OCI-M2 (cell line): ENCODE results near the gene GPT2.

Experiments
- DNase-seq: peaks from one replicate; lab custom pipeline; 2025; ENCODE audit not compliant: unreplicated experiment; lab: John Stamatoyannopoulos, UW

The GPT2 gene

GRCh38 chr16:46883690-46884512 lies at the start of gene GPT2:
GPT2 (plus strand) TSS chr16:46884362; CDS start chr16:46884716, 354 bp downstream.
- peak; percentile 28 for DNase-seq

DNA sequence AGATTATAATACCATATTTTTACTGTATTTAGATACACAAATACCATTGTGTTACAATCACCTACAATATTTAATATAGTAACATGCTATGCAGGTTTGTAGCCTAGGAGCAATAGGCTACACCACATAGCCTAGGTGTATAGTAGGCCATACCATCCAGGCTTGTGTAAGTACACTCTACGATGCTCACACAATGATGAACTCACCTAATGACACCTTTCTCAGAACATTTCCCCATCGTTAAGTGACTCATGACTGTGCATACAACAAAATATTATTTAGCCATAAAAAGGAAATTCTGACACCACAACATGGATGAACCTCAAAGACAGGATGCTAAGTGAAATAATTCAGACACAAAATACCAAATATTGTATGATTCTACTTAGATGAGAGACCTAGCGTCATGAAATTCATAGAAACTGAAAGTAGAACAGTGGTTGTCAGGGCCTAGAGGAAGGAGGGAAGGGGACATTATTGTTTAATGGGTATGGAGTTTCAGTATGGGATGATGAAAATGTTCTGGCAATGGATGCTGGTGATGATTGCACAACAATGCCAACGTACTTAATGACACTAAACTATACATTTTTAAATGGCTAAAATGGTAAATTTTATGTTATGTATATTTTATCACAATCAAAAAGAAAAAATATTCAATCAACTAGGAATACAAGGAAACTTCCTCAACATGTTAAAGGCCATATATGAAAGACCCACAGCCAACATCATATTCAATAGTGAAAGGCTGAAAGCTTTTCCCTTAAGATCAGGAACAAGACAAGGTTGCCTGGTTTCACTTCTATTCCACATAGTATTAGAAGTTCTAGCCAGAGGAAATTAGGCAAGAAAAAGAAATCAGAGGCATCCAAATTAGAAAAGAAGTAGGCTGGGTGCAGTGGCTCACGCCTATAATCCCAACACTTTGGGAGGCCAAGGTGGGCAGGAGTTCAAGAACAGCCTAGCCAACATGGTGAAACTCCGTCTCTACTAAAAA lies 47.3 kb upstream of the GPT2 start:
- DNase-seq = no peak

DNA sequence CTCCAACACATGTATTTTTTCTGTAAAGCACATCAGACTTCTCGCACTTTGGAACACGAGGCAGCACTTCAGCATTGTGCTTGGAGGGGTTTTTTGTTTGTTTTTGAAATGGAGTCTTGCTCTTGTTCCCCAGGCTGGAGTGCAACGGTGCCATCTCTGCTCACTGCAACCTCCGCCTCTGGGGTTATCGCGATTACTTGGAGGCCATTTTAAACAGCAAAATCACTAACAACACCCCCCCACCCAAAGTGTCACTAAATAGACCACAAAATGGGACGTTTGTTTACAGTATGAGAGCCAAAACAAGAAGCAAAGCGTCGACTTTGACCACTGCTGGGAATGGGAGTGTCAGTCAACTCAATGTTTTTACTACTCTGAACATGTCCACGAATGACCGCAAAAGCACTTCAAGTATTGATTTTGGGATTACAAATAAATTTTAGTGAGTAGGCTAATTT lies 44.1 kb upstream of the GPT2 start:
- DNase-seq = no peak

DNA sequence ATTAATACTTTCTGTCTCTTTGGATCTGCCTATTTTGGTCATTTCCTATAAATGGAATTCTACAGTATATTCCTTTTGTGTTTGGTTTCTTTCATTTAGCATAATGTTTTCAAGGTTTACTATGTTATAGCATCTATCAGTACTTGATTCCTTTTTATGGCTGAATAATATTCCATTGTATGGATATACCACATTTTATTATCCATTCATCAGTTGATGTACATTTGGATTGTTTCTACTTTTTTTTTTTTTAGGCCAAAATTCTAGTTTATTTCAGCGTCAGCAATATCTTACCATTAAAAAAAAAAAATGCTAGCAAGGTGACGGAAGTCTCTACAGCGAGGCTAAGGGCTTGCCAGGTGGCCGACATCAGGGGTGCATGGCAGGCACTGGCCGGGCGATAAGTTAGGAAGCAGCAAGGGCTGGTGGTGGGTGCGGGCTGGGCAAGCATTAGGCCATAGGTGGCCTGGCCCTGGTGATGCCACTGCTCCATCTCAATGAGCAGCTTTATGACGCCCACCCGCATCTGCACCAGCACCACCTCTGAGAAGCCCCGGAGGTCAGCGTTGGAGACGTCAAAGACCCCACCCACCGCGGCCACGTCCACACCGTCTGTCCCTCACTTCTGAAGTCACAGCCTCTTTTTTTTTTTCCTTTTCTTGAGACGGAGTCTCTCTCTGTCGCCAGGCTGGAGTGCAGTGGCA lies 41.8 kb upstream of the GPT2 start:
- DNase-seq = no peak

DNA sequence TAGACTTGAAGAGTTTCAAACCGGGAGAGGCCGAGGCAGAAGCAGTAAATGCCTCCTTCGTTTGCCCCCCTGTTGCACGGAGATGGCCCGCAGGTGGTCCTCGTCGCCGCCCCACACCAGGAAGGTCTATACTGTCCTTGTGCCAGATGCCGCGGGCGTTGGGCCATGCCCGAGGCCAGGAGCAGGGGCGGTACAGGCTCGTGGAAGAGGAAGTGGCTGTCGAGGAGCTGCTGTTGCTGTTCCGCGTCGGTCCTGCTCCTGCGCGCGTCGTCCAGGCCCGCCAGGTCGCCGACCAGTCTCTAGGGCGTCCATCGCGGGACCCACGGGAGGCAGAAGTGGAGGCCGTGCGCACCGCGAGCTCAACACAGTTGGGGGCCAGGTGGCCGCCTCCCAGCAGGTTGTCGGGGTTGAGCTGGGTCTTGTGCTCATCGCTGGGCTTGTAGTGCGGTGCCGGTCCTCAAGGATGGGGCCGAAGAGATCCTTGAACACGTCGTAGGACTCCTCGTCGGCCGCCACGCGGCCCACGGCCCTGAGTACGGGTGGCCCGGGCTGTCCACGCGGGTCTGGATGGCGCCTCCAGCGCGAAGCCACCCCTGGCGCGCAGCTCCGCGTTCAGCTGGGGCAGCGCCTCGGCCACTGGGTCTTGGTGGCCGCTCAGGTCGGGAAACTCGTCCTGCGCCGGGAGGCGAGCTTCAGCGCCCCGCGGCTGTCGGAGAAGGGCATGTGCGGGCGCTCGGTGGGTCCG lies 40.1 kb upstream of the GPT2 start:
- DNase-seq = no peak

DNA sequence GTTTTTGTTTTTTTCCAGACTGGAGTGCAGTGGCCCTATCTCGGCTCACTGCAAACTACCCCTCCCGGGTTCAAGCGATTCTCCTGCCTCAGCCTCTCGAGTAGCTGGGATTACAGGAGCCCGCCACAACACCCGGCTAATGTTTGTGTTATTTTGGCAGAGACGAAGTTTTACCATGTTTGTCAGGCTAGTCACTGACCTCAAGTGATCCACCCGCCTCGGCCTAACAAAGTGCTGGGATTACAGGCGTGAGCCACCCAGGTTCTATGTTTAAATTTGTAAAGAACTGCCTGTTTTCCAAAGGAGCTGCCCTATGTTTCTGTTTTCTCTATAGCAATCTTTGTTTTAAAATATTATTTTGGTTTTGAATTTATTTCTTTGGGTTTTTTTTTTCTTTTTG lies 39.4 kb upstream of the GPT2 start:
- no peak for DNase-seq

DNA sequence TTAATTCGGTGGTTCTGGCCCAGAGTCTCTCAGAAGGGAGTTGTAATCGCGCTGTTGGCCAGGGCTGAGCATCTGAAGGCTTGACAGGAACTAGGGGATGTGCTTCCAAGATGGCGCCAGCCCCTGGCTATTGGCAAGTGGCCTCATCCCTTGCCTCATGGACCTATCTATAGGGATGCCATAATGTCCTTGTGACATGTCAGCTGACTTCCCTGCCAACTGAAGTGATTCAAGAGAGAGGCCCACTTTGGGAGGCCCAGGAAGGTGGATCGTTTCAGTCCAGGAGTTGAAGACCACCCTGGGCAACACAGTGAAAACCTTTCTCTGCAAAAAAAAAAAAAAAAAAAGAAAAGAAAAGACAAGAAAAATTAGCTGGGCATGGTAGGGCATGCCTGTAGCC lies 38.2 kb upstream of the GPT2 start:
- no peak for DNase-seq

DNA sequence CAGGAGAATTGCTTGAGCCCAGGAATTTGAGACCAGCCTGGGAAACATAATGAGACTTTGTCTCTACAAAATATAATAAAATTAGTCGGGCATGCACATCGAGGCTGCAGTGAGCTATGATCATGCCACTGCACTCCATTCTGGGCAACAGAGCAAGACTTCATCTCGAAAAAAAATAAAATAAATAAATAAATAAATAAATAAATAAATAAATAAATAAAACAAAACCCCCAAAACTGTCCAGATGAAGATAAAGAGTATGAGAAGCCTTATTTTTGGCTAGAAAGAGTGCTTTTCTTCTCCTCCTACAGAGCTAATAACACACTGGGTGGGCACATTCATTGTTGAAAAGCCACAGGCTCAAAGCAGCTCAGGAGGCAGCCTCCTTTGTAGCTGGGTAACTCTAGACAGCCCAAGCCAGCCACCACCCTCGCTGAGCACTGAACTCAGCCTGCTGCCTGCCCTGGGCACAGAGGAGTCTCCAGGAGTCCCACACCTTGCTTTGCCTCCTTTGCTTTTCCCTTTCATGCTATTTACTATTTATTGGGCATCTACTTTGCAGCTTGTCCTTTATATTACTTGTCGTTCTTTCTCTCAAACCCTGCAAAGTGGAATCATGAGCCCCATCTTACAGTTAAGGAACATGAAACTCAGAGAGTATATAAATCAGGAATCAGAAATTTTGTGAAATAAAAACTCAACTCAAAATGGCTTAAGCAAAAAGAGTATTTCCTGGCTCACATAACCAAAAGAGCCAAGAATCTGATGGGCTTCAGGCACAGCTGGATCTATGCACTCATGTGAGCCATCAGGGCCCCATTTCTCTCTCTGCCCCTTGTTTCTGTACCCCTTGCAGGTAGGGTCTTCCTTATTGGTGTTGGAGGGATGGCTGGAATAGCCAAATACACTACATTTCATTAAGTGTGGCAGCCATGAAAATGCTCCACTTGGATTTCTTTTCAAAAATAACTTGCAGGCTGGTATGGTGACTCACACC lies 35.1 kb upstream of the GPT2 start:
- no peak for DNase-seq

DNA sequence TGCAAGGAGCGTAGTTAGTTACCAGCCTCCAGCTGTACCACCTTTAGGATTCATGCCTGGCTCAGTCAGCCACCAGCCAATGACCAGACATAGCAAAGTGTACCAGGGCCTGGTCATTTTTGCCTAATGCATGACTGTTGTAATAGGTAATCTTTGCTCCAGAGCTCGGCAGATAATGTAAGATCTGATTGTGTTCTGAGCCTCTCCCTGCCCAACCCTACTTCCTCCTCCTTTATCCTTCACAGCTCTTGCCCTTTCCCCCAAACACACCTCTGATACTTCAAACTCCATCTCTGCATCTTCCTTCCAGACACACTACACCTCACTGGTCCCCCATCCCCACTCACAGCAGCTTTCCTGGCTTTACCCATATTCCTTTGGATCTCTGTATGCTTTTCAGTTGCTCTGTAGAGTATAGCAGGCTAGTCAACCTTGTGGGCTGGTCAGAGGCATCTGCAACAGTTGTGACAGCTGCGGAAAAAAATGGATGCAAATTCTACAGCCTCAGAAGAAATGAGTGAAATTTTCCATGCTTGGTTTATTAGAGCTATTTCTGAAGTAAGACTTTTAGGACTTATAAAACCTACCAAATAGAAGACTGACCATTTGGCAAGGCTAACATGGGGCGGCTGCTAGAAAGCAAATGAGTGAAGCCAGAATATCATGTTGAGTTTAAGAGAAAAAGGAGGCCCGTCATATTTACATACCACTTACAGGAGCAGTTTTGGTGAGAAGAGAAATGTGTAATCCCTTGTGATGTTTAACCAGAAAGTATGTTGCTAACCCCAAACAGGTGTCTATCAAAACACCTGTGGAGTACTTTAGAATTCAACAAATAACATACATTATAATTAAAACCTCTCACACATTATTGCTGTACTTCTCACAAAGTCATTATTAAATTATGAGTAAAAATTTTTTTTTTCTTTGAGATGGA lies 33.3 kb upstream of the GPT2 start:
- no peak for DNase-seq

- no peak for DNase-seq
Observed at GRCh38 chr16:46852130-46852529, 32.0 kb upstream of the GPT2 start.

- peak; percentile 13 for DNase-seq
Observed at GRCh38 chr16:46853713-46854443, 30.3 kb upstream of the GPT2 start.

- DNase-seq = no peak
Observed at GRCh38 chr16:46854846-46855245, 29.3 kb upstream of the GPT2 start.

- no peak for DNase-seq
Observed at GRCh38 chr16:46855389-46855788, 28.8 kb upstream of the GPT2 start.

DNA sequence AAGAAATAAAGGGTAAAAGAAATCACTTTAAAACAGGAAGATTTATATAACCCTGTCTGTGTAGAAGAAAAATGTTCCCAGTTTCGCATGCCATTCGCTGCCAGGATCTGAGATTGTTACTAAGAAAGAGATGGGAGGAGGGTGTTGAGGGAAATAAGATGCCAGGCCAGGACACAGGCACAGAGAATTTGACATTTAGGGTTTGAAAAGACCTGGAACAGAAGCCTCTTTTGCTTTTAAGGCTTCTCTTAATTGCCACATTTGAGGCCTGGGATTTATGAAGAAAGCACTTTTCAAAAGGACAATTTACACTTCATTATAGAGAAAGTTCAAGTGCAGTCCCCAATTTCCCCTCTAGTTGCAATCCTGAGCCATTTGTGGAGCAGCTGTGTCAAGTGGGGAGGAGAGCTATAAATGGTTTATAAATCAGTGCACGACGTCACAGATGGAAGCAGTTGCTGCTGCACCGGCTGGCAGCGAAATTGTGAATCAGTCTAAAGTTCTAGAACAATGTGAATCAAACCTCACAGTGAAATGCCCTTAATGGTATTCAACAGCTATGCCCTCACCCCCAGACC lies 26.7 kb upstream of the GPT2 start:
- DNase-seq = no peak

- DNase-seq = no peak
Observed at GRCh38 chr16:46858151-46858550, 26.0 kb upstream of the GPT2 start.

DNA sequence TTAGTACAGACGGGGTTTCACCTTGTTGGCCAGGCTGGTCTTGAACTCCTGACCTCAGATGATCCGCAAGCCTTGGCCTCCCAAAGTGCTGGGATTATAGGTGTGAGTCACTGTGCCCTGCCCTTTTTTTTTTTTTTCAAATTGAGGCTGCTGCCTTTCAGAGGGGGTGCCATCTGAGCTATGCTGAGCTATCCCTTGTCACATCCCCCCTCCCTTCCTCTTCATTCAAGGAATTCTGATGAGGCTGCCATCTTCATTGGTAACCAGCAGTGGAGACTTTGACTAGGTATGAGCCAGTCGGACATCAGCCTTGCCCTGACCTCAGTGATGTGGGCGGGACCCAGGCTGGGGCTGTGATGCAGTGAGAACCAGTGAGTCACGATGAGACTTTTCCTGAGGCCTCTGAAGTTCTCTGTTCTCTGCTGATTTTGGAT lies 24.4 kb upstream of the GPT2 start:
- no peak for DNase-seq
